ENCODE results near the gene ZBTB20. TPM values are rescaled to one million over a fixed set of nuclear protein-coding genes. Genes with fewer than 3 reads are reported as not detected.
A peak's percentile ranks its signal among the peaks of the same experiment; 100 is the strongest.

Gene ZBTB20
- total RNA-seq, 4 donors from 2014 or later: 46.1 to 102 (median 81.9) TPM

DNA sequence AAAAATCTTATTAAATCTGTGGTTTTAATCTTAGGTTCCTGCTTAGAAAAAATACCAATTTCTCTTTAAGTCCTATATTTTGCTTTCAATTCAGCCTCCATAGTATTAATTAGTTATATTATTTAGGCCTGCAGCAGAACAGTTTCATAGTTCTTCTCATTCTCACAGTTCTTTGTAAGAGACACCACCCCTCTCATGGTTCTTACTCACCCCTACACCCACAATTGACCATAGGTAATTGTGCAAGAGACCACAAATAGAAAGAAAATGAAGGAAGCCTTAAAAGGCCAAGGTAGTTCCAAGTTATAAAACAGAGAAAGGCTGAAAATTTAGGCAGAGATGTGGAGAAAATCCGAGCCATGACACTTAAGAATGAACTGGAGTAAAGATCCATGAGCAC lies 438.0 kb downstream of the ZBTB20 start:
- TF ChIP-seq, protein P1, sequence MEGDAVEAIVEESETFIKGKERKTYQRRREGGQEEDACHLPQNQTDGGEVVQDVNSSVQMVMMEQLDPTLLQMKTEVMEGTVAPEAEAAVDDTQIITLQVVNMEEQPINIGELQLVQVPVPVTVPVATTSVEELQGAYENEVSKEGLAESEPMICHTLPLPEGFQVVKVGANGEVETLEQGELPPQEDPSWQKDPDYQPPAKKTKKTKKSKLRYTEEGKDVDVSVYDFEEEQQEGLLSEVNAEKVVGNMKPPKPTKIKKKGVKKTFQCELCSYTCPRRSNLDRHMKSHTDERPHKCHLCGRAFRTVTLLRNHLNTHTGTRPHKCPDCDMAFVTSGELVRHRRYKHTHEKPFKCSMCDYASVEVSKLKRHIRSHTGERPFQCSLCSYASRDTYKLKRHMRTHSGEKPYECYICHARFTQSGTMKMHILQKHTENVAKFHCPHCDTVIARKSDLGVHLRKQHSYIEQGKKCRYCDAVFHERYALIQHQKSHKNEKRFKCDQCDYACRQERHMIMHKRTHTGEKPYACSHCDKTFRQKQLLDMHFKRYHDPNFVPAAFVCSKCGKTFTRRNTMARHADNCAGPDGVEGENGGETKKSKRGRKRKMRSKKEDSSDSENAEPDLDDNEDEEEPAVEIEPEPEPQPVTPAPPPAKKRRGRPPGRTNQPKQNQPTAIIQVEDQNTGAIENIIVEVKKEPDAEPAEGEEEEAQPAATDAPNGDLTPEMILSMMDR (IDR thresholded peaks at IDR 0.05): no peak
- DNase-seq (ENCODE audit: low spot score) (no peak), ATAC-seq (ENCODE audit: low FRiP score) (no peak)

DNA sequence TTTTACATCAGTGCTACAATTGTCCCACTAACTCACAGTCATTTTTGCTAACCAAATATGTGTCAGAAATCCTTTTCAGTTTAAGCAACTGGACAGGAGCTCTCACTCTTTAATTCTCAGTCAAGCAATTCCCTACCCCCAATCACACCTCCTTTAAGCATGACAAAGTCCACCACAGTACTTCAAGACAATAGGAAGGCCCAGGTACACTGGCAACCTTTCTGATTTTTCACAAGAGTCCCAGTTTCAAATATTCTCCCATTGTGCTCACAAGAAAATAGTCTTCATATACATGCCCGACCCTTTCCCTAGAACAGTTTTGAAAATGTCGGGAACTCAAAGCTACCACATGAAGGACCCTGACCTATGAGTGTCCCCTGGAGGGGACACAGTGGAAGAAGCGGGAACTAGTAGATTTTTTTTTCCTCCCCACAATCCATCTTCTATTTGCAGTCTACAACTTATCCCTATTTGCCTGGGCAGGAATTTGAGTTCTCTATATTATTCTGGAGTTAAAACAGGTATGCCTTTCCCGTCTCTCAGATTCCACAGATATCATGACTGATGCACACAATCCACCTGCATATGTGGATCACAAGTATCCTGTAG lies 439.7 kb downstream of the ZBTB20 start:
- DNase-seq (ENCODE audit: low spot score) (no peak), ATAC-seq (ENCODE audit: low FRiP score) (no peak)
- TF ChIP-seq, protein P1 (IDR thresholded peaks at IDR 0.05): no peak

DNA sequence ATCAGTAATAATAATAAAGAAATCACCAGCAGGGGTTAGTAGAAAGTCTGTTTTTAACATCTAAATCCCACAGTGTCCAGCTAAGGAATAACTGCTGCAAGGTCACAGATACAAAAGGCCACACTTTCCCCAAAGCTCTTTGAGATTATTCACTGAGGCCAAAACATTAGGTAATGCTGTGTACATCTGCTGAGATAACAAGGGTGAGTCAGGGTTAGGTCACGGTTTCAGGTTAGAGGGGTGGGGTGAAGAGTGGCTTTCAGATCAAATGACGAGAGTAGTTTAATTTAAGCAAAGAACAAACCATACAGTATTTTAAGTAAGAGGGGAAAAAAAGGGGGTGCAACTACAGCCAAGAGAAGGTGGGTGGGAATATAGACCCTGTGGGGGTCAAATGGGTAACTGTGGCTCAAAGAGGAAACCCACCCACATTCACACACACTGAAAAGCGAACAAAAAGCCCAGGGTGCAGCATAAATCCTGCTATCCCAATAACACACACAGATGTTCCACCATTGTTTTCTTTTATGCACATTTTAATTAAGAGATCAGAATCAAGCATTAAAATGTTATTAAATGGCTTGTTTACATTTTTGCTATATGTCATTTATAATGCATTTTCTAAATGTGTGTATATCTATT lies 440.4 kb downstream of the ZBTB20 start:
- ATAC-seq (ENCODE audit: low FRiP score) (peak; percentile 80), DNase-seq (ENCODE audit: low spot score) (no peak)
- TF ChIP-seq, protein P1 (IDR thresholded peaks at IDR 0.05): no peak

DNA sequence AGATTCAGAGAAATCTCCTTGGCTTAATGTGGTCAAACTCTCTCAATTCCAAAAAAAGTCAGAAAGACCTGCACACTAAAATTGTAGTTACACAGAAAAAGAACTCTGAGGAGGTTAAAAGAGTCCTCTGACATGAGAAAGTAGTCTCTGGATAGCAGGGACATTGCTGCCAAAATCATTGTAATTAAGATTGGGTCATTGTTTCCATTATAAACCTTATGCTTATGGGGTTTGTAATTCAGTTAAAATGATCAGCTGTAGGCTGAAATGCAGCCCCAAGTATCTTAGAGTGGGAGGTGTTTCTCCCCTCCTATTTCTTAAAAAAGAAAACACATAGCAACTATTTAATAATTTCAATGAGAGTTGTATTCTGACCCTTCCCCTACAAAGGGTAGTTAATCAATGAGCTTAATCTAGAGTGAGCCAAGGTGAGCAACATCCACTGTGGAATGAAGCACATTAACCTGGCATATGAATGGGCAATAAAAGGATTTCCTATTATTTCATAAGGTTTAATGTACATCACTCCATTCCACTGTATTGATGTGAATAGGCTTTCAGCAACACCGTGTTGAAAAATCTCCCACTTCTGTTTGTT lies 446.4 kb downstream of the ZBTB20 start:
- TF ChIP-seq, protein P1 (IDR thresholded peaks at IDR 0.05): no peak
- ATAC-seq (ENCODE audit: low FRiP score) (no peak), DNase-seq (ENCODE audit: low spot score) (no peak)

DNA sequence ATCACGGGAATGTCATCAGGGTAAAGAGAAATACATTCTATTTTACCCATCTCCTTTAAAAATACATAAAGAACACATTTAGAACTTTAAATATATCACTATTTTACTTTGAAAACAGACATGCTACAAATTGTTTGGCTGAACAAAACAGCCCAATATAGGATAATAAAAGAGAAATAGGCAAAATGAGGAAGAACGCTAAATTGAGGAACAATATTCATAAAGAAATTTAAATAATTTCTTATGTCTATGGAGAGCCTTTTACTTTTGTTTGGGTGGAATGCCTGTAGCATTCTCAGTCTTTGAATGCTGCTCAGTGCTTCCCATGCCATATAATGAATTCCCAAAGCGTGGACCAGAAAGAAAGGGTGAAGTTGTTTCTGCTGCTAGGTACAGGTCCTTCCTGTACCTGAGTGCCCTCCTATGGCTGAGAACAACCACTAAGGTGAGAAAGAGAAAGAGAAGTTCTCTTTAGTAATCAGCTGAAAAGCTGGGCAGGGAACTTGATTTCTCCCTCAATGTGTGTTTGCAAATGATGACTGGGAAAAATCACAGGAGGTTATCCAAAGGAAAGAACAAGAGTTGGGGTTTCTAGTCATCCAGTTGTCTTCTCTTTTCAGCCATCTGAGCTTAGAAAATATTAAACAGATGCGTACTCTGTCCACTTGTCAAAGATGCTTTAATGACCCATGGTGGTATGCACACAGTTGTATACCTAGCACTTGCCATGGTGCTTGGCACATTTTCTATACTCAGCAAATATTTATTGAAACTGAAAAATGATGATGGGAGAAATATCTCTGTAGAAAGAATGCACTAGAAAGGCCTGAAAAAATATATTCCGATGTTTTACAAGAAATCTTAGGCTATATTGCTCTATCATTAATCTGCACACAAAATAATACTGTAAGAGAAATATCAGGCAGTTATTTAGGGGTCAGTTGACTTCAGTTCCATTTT lies 448.7 kb downstream of the ZBTB20 start:
- DNase-seq (ENCODE audit: low spot score) (no peak), ATAC-seq (ENCODE audit: low FRiP score) (no peak)
- TF ChIP-seq, protein P1 (IDR thresholded peaks at IDR 0.05): no peak

DNA sequence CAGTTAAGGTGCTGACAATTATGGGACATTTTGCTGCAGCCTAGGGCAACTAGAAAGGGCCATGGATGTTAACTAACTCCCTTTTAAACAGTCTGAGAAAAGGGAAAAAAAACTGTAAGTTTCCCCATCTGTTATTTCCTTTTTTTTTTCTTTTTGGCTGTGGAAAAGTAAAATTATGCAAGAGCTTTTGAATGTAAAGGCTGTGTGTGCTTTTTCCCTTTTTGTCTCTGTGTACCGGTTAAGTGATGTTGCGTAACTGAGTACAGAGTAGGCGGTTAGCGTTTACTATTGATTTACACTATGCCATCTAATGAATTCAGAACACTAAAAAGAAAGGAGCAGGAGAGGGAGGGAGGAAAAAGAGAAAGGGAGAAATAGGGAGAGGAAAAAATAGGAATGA lies 449.7 kb downstream of the ZBTB20 start:
- DNase-seq (ENCODE audit: low spot score) (no peak), ATAC-seq (ENCODE audit: low FRiP score) (no peak)
- TF ChIP-seq, protein P1 (IDR thresholded peaks at IDR 0.05): no peak

Data from omental fat pad (tissue), 4 donors.